ENCODE measurements around the gene YTHDF1. TPM values are rescaled to one million over a fixed set of nuclear protein-coding genes. Genes with fewer than 3 reads are reported as not detected.
"Not testable (repeated sequence)": the region's sequence is repeated elsewhere in the genome, so short reads cannot be mapped to it uniquely, and the experiment has no call there.

Gene YTHDF1
- total RNA-seq, 1 donor from 2014 or later: 62.1 TPM

DNA sequence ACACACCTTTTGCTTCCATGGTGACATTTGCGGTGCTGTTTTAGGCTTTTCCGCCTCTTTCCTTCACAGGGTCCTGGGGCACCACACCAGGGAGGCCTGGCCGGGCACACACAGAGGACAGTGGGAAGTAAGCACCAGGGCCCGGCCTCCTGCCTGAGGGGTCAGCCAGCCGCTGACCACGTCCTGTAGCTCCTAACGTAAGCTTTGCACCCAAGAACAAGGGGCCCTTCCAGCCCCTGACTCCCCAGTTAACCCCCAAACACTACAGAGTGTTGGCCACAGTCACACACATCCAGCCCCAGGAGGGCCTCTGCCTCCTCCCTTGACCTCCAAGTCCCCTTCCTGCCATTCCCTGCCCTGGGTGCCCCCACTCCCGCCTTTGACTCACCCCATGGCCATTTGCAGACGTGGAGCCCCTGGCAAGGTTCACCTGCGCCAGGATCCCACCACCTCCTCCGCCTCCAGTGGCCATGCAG, 54.7 kb downstream of the YTHDF1 start:
- Mint-ChIP-seq H3K27ac (ENCODE audit: unreplicated experiment) (no peak overlapping the region), H3K27me3 (ENCODE audit: unreplicated experiment) (peaks cover 1% of the 10 kb centered on the region), H3K4me1 (ENCODE audit: unreplicated experiment) (no peaks in the 10 kb centered on the region), H3K4me3 (ENCODE audit: unreplicated experiment) (no peak overlapping the region), H3K9me3 (ENCODE audit: unreplicated experiment) (no peaks in the 10 kb centered on the region), H3K36me3 (ENCODE audit: low read depth, unreplicated experiment) (no peaks in the 10 kb centered on the region)
- TF ChIP-seq, protein P1, sequence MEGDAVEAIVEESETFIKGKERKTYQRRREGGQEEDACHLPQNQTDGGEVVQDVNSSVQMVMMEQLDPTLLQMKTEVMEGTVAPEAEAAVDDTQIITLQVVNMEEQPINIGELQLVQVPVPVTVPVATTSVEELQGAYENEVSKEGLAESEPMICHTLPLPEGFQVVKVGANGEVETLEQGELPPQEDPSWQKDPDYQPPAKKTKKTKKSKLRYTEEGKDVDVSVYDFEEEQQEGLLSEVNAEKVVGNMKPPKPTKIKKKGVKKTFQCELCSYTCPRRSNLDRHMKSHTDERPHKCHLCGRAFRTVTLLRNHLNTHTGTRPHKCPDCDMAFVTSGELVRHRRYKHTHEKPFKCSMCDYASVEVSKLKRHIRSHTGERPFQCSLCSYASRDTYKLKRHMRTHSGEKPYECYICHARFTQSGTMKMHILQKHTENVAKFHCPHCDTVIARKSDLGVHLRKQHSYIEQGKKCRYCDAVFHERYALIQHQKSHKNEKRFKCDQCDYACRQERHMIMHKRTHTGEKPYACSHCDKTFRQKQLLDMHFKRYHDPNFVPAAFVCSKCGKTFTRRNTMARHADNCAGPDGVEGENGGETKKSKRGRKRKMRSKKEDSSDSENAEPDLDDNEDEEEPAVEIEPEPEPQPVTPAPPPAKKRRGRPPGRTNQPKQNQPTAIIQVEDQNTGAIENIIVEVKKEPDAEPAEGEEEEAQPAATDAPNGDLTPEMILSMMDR (IDR thresholded peaks at IDR 0.05; ENCODE audit: unreplicated experiment): no peak
- no peak for DNase-seq (ENCODE audit: low spot score)

DNA sequence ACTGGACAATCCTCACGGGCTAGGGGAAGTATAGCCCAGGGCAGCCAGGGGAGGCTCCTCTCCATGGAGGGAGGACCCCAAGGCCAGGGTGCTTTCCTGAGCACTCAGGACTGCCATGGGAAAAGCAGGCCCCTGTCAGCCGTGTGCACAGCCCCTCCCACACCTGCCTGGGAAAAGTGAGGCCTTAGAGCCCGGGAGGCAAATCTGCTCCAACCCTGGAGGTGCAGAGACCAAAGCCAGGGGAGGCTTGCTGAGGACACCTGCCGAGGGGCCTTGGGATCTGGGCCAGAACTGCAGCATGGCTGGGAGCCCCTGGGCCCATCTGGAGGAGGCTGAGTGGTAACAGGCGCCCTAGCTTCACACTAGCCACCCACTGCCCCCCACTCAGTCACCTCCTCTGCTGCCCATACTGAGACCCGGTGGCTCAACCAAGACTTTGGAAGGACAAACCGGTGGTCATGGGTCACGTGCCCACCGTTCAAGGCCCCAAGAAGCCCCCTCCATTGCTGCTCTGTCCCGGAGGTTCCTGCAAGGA, 55.2 kb downstream of the YTHDF1 start:
- Mint-ChIP-seq H3K27me3 (ENCODE audit: unreplicated experiment) (peaks cover 1% of the 10 kb centered on the region), H3K4me3 (ENCODE audit: unreplicated experiment) (no peak overlapping the region), H3K9me3 (ENCODE audit: unreplicated experiment) (no peaks in the 10 kb centered on the region), H3K36me3 (ENCODE audit: low read depth, unreplicated experiment) (no peaks in the 10 kb centered on the region), H3K27ac (ENCODE audit: unreplicated experiment) (no peak overlapping the region), H3K4me1 (ENCODE audit: unreplicated experiment) (no peaks in the 10 kb centered on the region)
- TF ChIP-seq, protein P1 (IDR thresholded peaks at IDR 0.05; ENCODE audit: unreplicated experiment): no peak
- DNase-seq (ENCODE audit: low spot score): no peak

DNA sequence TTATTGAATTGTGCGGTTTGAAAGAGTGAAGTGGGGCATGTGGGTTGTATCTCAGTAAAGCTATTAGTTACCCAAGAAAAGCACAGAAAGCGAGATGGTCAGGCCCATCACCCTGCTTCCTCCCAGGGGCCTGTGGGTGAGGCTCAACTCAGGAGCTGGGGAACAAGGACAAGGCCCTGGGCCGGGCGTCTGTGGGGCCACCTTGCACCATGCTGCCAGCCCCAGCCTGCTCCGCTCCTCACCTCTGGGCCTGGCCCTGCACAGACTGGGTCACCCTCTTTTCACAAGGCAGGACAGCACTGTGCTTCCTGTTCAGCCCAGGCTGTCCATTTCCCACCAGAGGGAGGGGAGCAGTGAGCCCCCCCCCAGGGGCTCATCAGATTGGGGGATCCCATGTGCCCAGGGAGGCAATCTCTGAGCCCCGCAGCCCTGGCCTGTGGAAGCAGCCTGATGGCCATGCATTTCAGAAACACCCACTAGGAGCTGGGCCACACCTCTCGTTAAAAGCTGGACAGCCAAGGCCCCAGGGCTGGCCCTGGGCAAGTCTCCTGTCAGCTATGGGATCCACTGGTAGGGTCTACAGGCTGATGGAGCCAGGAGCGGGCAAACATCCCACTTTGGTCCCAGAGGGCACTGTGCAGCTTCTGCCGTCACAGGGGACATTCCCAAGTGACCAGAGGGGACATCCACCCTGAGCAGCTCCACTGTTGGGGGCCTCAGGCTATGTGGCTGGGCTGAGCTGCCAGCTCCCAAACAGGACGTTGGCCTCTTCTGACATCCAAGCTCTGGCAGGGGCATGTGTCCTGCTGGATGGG, 55.9 kb downstream of the YTHDF1 start:
- TF ChIP-seq, protein P1 (IDR thresholded peaks at IDR 0.05; ENCODE audit: unreplicated experiment): no peak
- H3K4me3 Mint-ChIP-seq (ENCODE audit: unreplicated experiment): no peak overlapping the region
- DNase-seq (ENCODE audit: low spot score): no peak
- no peaks in the 10 kb centered on the region for H3K36me3 Mint-ChIP-seq (ENCODE audit: low read depth, unreplicated experiment)
- no peaks in the 10 kb centered on the region for H3K4me1 Mint-ChIP-seq (ENCODE audit: unreplicated experiment)
- H3K27ac Mint-ChIP-seq (ENCODE audit: unreplicated experiment): no peak overlapping the region
- peaks cover 1% of the 10 kb centered on the region for H3K27me3 Mint-ChIP-seq (ENCODE audit: unreplicated experiment)
- H3K9me3 Mint-ChIP-seq (ENCODE audit: unreplicated experiment): no peaks in the 10 kb centered on the region

DNA sequence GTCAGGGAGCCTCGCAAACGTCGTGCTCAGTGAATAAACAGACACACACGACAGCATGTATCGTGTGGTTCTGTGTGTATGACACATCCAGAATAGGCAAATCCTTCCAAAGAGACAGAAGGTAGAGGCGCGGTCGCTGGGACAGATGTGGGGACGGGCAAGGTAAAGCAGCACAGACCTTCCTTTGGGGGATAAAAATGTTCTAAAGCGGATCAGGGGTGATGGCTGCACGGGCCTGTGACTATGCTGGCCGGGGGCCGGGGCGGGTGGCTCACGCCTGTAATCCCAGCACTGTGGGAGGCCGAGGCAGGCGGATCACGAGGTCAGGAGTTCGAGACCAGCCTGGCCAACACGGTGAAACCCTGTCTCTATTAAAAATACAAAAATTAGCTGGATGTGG, 56.7 kb downstream of the YTHDF1 start:
- H3K4me3 Mint-ChIP-seq (ENCODE audit: unreplicated experiment); DNase-seq (ENCODE audit: low spot score); H3K36me3 Mint-ChIP-seq (ENCODE audit: low read depth, unreplicated experiment); H3K9me3 Mint-ChIP-seq (ENCODE audit: unreplicated experiment); H3K27me3 Mint-ChIP-seq (ENCODE audit: unreplicated experiment); H3K27ac Mint-ChIP-seq (ENCODE audit: unreplicated experiment); H3K4me1 Mint-ChIP-seq (ENCODE audit: unreplicated experiment): not testable (repeated sequence)

DNA sequence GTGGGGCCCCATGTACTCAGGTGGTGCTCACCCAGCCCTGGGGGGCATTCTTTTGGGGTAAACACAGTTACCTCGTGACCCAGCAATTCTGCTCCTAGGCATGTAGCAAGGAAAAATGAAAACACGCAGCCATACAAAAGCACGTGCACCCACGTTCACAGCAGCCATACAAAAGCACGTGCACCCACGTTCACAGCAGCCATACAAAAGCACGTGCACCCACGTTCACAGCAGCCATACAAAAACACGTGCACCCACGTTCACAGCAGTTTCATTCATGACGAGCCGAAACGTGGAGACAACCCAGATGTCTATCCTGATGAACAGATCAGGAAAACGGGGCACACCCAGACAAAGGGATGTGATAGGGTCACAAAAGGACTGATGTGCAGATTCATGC, 57.1 kb downstream of the YTHDF1 start:
- TF ChIP-seq, protein P1 (IDR thresholded peaks at IDR 0.05; ENCODE audit: unreplicated experiment): no peak
- no peak for DNase-seq (ENCODE audit: low spot score)
- Mint-ChIP-seq H3K9me3 (ENCODE audit: unreplicated experiment) (no peaks in the 10 kb centered on the region), H3K27me3 (ENCODE audit: unreplicated experiment) (peaks cover 4% of the 10 kb centered on the region), H3K36me3 (ENCODE audit: low read depth, unreplicated experiment) (no peaks in the 10 kb centered on the region), H3K27ac (ENCODE audit: unreplicated experiment) (no peak overlapping the region), H3K4me1 (ENCODE audit: unreplicated experiment) (no peaks in the 10 kb centered on the region), H3K4me3 (ENCODE audit: unreplicated experiment) (no peak overlapping the region)
